HUES48 (cell line): ENCODE results near the gene KRTAP5-7.

ENCODE experiments used
- H3K27ac ChIP-seq: one replicate; pipeline ENCODE4 v1.7.0; 2013; ENCODE audit warnings: low read depth, low read length, inconsistent platforms
- H3K27me3 ChIP-seq: 2 replicates; pipeline ENCODE4 v1.6.1; 2013; ENCODE audit warnings: mild to moderate bottlenecking, low read length; ENCODE audit not compliant: control insufficient read depth, insufficient read depth
- H3K36me3 ChIP-seq: 2 replicates; pipeline ENCODE4 v1.6.1; 2013; ENCODE audit warnings: low read length; ENCODE audit not compliant: control insufficient read depth, insufficient read depth
- H3K4me1 ChIP-seq: 2 replicates; pipeline ENCODE4 v1.6.1; 2013; ENCODE audit warnings: mild to moderate bottlenecking, low read length; ENCODE audit not compliant: control insufficient read depth, insufficient read depth
- H3K4me3 ChIP-seq: 2 replicates; pipeline ENCODE4 v1.5.1; 2013; ENCODE audit warnings: mild to moderate bottlenecking, low read depth, low read length
- H3K9ac ChIP-seq: 2 replicates; pipeline ENCODE4 v1.6.1; 2013; ENCODE audit warnings: mild to moderate bottlenecking, low read depth, low read length, moderate library complexity
- H3K9me3 ChIP-seq: 2 replicates; pipeline ENCODE4 v1.6.1; 2013; ENCODE audit warnings: low read length; ENCODE audit not compliant: control insufficient read depth, insufficient read depth

The KRTAP5-7 gene

DNA sequence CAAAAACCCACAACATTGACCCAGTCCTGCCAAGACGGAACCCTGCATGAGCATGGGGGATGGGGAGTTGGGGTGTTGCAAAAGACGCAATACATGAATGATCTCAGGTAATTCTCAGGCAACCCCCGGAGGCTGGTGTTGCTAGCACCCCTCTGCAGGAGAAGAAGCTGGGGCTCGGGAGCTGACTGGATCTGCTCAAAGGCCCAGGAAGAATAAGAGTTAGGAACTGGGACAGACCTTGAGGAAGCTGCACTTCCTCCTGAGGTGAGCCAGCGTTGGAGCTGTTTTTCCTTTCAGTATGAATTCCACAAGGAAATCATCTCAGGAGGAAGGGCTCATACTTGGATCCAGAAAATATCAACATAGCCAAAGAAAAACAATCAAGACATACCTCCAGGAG lies 21.1 kb downstream of the KRTAP5-7 start, which contains the start of gene KRTAP5-9:
KRTAP5-9 (plus strand) TSS at position 301 of the 400 bp plus-strand sequence. CDS start 238 bp downstream, outside the sequence.
- H3K27me3 ChIP-seq: no peaks in the 10 kb centered on the region
- H3K27ac ChIP-seq: no peak within 1 kb of the TSS
- 0 out of 2 replicates have a peak, but pooled peaks cover 3% of the 10 kb centered on the region for H3K9me3 ChIP-seq
- H3K4me1 ChIP-seq: peaks cover 6% of the 10 kb centered on the region; the same call in 1 of the 2 replicates
- no peak within 1 kb of the TSS for H3K4me3 ChIP-seq
- H3K9ac ChIP-seq: no peak within 1 kb of the TSS
- H3K36me3 ChIP-seq: no peaks in the 10 kb centered on the region

- H3K4me3 ChIP-seq: no peak overlapping the region
- 0 out of 2 replicates have a peak, but pooled peaks cover 3% of the 10 kb centered on the region for H3K9me3 ChIP-seq
- H3K4me1 ChIP-seq: peaks cover 6% of the 10 kb centered on the region; the same call in 1 of the 2 replicates
- H3K36me3 ChIP-seq: no peaks in the 10 kb centered on the region
- no peak overlapping the region for H3K9ac ChIP-seq
- H3K27me3 ChIP-seq: no peaks in the 10 kb centered on the region
- no peak overlapping the region for H3K27ac ChIP-seq
Observed at GRCh38 chr11:71548716-71549151, 21.7 kb downstream of the KRTAP5-7 start.

GRCh38 chr11:71551711-71552110 lies 24.6 kb downstream of the KRTAP5-7 start:
- H3K9me3 ChIP-seq: no peaks in the 10 kb centered on the region
- no peak overlapping the region for H3K27ac ChIP-seq

DNA sequence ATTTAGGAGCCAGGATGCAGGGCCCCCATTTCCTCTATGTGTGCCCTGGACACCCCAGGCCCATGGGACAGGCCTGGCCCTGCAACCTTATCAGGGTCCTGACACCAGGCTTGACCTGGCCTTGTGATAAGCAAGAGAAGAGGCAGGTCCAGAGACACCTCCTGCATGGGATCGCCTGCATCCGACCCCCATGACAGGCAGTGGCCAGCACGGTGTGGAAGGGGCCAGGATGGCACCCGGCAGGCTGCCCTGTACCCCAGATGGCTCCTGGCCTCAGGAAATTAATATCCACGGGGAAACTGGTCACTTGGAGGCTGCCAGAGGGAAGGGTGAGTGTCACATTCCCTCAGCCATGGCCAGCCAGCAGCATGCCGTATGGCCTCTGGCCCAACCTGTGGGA lies 27.9 kb downstream of the KRTAP5-7 start:
- Histone ChIP-seq H3K4me3 (no peak overlapping the region), H3K4me1 (no peaks in the 10 kb centered on the region), H3K9me3 (no peaks in the 10 kb centered on the region), H3K9ac (no peak overlapping the region), H3K27ac (no peak overlapping the region), H3K36me3 (no peaks in the 10 kb centered on the region), H3K27me3 (no peaks in the 10 kb centered on the region)

More at GRCh38 chr11:71551711-71552110, 24.6 kb downstream of the KRTAP5-7 start:
- H3K4me3 ChIP-seq: no peak overlapping the region
- no peaks in the 10 kb centered on the region for H3K27me3 ChIP-seq
- no peak overlapping the region for H3K9ac ChIP-seq
- H3K36me3 ChIP-seq: no peaks in the 10 kb centered on the region
- no peaks in the 10 kb centered on the region for H3K4me1 ChIP-seq

DNA sequence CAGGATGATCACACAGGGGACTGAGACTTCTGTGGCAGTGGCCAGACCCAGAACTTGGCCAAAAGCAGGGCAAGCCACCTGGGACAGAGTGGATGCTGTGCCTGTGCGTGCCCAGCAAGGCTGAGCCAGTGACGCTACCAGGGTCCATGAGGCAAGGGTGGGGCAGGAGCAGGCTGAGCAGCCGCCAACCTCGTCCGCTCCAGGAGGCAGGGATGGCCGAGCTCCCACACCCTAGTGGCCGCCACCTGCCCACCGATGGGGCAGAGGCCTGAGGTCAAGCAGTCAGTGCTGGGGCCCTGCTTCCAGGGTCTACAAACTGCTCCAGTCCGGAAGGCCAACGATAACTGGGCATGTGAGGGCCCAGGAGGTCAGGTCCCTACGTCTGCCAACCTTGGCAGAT lies 28.4 kb downstream of the KRTAP5-7 start:
- H3K36me3 ChIP-seq: no peaks in the 10 kb centered on the region
- no peaks in the 10 kb centered on the region for H3K9me3 ChIP-seq
- H3K27ac ChIP-seq: no peak overlapping the region

GRCh38 chr11:71556018-71556417 lies 29.0 kb downstream of the KRTAP5-7 start:
- H3K4me3 ChIP-seq: no peak overlapping the region
- no peaks in the 10 kb centered on the region for H3K4me1 ChIP-seq
- H3K27ac ChIP-seq: no peak overlapping the region
- no peaks in the 10 kb centered on the region for H3K36me3 ChIP-seq
- H3K27me3 ChIP-seq: no peaks in the 10 kb centered on the region
- H3K9ac ChIP-seq: no peak overlapping the region
- no peaks in the 10 kb centered on the region for H3K9me3 ChIP-seq

More for the DNA sequence above, 28.4 kb downstream of the KRTAP5-7 start:
- Histone ChIP-seq H3K9ac (no peak overlapping the region), H3K4me3 (no peak overlapping the region), H3K27me3 (no peaks in the 10 kb centered on the region), H3K4me1 (no peaks in the 10 kb centered on the region)

GRCh38 chr11:71557257-71557656 lies 30.2 kb downstream of the KRTAP5-7 start:
- Histone ChIP-seq H3K27ac (no peak overlapping the region), H3K9me3 (no peaks in the 10 kb centered on the region), H3K4me1 (no peaks in the 10 kb centered on the region), H3K27me3 (no peaks in the 10 kb centered on the region), H3K36me3 (no peaks in the 10 kb centered on the region), H3K4me3 (no peak overlapping the region), H3K9ac (no peak overlapping the region)

DNA sequence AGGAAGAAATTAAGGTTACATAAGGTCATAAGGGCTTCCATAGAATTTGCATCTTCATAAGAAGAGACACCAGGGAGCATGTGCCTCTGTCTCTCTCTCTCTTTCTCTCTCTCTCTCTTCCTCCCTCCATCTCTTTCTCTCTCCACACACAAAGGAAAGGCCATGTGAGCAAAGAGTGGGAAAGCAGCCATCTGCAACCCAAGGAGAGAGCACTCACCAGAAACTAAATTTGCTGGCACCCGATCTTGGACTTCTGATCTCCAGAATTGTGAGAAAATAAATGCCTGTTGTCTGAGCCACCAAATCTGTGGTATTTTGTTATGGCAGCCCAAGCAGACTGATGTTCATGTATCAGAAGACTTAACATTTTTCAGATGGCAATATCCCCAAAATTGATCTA lies 31.9 kb downstream of the KRTAP5-7 start:
- Histone ChIP-seq H3K27me3 (no peaks in the 10 kb centered on the region), H3K27ac (no peak overlapping the region), H3K36me3 (no peaks in the 10 kb centered on the region)

GRCh38 chr11:71562120-71562519 lies 35.1 kb downstream of the KRTAP5-7 start:
- no peak overlapping the region for H3K4me3 ChIP-seq
- H3K27me3 ChIP-seq: no peaks in the 10 kb centered on the region
- no peaks in the 10 kb centered on the region for H3K9me3 ChIP-seq
- H3K36me3 ChIP-seq: no peaks in the 10 kb centered on the region
- H3K9ac ChIP-seq: no peak overlapping the region
- no peaks in the 10 kb centered on the region for H3K4me1 ChIP-seq
- H3K27ac ChIP-seq: no peak overlapping the region

More for the DNA sequence above, 31.9 kb downstream of the KRTAP5-7 start:
- Histone ChIP-seq H3K9me3 (no peaks in the 10 kb centered on the region), H3K4me3 (no peak overlapping the region), H3K9ac (no peak overlapping the region), H3K4me1 (no peaks in the 10 kb centered on the region)

DNA sequence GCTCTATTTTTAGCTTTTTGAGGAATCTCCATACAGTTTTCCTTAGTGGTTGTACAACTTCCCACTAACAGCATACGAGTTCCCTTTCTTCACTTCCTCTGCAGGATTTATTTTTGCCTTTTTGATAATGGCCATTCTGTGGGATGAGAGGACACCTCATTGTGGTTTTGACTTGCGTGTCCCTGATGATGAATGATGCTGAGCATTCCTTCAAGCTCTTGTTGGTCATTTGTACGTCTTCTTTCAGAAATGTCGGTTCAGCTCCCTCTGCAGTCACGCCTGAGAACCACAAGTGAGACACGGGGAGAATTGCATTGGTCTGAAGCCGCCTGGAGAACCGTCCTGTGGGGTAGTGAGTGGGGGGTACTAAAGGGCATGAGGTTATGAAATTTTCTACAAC lies 36.3 kb downstream of the KRTAP5-7 start:
- Histone ChIP-seq H3K27ac (no peak overlapping the region), H3K4me3 (no peak overlapping the region), H3K9me3 (no peaks in the 10 kb centered on the region), H3K4me1 (no peaks in the 10 kb centered on the region), H3K9ac (no peak overlapping the region), H3K27me3 (no peaks in the 10 kb centered on the region), H3K36me3 (no peaks in the 10 kb centered on the region)

GRCh38 chr11:71564430-71564829 lies 37.4 kb downstream of the KRTAP5-7 start:
- Histone ChIP-seq H3K27me3 (no peaks in the 10 kb centered on the region), H3K4me3 (no peak overlapping the region), H3K9ac (no peak overlapping the region), H3K27ac (no peak overlapping the region), H3K4me1 (no peaks in the 10 kb centered on the region), H3K9me3 (no peaks in the 10 kb centered on the region), H3K36me3 (no peaks in the 10 kb centered on the region)
